LNCaP clone FGC (cell line): Measurements from ENCODE around the gene ZNF23.
A peak's percentile ranks its signal among the peaks of the same experiment; 100 is the strongest.

Source experiments
- DNase-seq: peaks from one replicate; pipeline ENCODE4 v3.0.0-alpha.2; 2011; ENCODE audit warnings: low read depth
- H3K4me3 ChIP-seq: 2 replicates; pipeline ENCODE4 v1.5.1; 2011; ENCODE audit warnings: mild to moderate bottlenecking, low read depth, low read length, control low read depth
- CTCF ChIP-seq: IDR thresholded peaks from 2 replicates; pipeline ENCODE4 v1.5.1; 2012; ENCODE audit warnings: mild to moderate bottlenecking; ENCODE audit not compliant: control insufficient read depth, insufficient read depth; ENCODE audit errors: extremely low read depth

ZNF23 gene

GRCh38 chr16:71459510-71459909, 2.5 kb downstream of the ZNF23 start:
- TF ChIP-seq CTCF: no peak
- no peak for DNase-seq
- H3K4me3 ChIP-seq: no peak overlapping the region

DNA sequence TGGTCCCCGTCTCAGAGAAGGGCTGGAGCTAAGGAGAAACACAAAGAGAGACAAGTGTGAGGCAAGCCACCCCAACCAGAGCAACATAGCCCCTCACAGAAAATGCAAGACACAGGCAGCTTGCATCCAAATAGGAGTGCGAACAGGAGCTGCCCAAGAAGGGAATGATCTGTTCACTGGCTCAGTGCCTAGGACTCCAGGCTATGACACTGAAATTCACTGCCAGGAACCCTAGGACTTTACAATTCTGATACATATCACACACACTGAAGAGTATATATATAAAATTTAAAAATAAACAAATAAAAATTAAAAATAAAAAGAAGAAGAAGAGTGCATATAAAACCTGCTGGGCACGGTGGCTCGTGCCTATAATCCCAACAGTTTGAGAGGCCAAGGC, 5.2 kb downstream of the ZNF23 start:
- TF ChIP-seq CTCF: no peak
- DNase-seq: peak; percentile 96
- no peak overlapping the region for H3K4me3 ChIP-seq

DNA sequence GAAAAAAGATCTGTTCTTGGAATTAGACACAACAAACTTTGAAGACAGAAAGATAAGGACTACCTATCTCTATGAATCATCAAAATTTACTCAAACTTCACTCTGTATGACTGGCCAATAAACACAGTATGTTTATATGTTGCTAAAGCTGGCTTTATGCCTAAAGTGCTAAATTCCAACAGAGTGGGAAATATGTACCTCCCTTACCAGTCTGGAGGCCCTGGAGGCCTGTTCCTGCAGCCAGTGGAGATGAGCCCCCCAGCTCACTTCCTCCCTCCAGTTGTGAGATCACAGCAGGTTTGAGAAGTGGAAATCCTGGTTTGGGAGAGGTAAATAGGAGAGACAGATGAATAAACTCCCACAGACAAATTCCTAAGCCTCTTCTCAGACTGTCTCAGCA, 9.0 kb downstream of the ZNF23 start:
- no peak for TF ChIP-seq CTCF
- no peak overlapping the region for H3K4me3 ChIP-seq
- no peak for DNase-seq

GRCh38 chr16:71449020-71449419, 13.0 kb downstream of the ZNF23 start:
- no peak for DNase-seq
- no peak overlapping the region for H3K4me3 ChIP-seq

GRCh38 chr16:71448274-71448866, 13.7 kb downstream of the ZNF23 start:
- DNase-seq: no peak
- no peak overlapping the region for H3K4me3 ChIP-seq
- TF ChIP-seq CTCF: no peak

More at GRCh38 chr16:71449020-71449419, 13.0 kb downstream of the ZNF23 start:
- TF ChIP-seq CTCF: no peak

DNA sequence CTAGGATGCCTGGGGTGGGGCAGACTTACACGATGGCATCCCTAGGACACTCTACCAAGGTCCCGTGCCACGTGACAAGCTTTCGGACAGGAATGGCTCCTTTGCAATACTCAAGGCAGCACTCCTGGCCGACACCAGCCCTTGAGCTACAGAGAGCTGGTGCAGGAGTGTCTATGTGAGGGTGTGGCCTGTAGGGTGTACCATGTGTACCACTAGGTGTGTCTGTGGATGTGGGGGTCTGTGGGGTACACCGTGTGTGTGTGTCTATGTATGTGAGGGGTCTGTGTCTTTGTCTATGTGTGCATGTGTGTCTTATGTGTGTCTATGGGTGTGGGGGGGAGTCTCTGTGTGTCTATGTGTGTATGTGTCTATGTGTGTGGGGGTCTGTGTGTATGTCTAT, 18.3 kb downstream of the ZNF23 start:
- no peak overlapping the region for H3K4me3 ChIP-seq
- DNase-seq: no peak
- TF ChIP-seq CTCF: no peak

- TF ChIP-seq CTCF: no peak
- no peak for DNase-seq
- H3K4me3 ChIP-seq: no peak within 1 kb of the TSS
These were observed 20.0 kb downstream of the ZNF23 start, which contains the start of gene TLE7 for GRCh38 chr16:71442051-71442440. TSS of gene TLE7 (minus strand) at chr16:71442054. CDS start at chr16:71433324, 8,730 bp downstream.
